ENCODE measurements around the gene PHEX. TPM values are rescaled to one million over a fixed set of nuclear protein-coding genes. Genes with fewer than 3 reads are reported as not detected.

PHEX gene
- total and polyA plus RNA-seq, 8 donors = 0.04 to 0.09 (median 0.07) TPM; not detected in 3

GRCh38 chrX:22025751-22026150, 6.4 kb upstream of the PHEX start:
- Histone ChIP-seq H3K36me3 (no peaks in the 10 kb centered on the region), H3K27me3 (peaks cover 0 to 4% (median 0%) of the 10 kb centered on the region in 4 donors), H3K4me3 (no peak overlapping the region), H3K9me3 (no peaks in the 10 kb centered on the region), H3K4me1 (no peaks in the 10 kb centered on the region), H3K27ac (no peak overlapping the region)
- DNase-seq (no peak), FAIRE-seq (no peak), ATAC-seq (no peak)
- intact Hi-C loops (cut with DNase I) = no loop called here
- TF ChIP-seq CTCF (IDR thresholded peaks at IDR 0.05) = no peak
- 65 to 79% methylated on average over 7 of the region's 7 CpGs for WGBS, 2 donors

- H3K9me3 ChIP-seq = no peaks in the 10 kb centered on the region
- peaks cover 0 to 4% (median 0%) of the 10 kb centered on the region in 4 donors for H3K27me3 ChIP-seq
- intact Hi-C loops (cut with DNase I) = no loop called here
- ATAC-seq (no peak), FAIRE-seq (no peak), DNase-seq (no peak)
- no peaks in the 10 kb centered on the region for H3K36me3 ChIP-seq
- no peaks in the 10 kb centered on the region for H3K4me1 ChIP-seq
- no peak overlapping the region for H3K4me3 ChIP-seq
- WGBS, 2 donors = 80 to 85% methylated on average over 4 of the region's 4 CpGs
- H3K27ac ChIP-seq = no peak overlapping the region
- no peak for TF ChIP-seq CTCF (IDR thresholded peaks at IDR 0.05)
Observed at GRCh38 chrX:22026731-22027130, 5.4 kb upstream of the PHEX start.

- peaks cover 0 to under 1% (median 0%) of the 10 kb centered on the region in 4 donors for H3K27me3 ChIP-seq
- H3K4me1 ChIP-seq = no peaks in the 10 kb centered on the region
- no peaks in the 10 kb centered on the region for H3K9me3 ChIP-seq
- DNase-seq = no peak
- H3K27ac ChIP-seq = no peak overlapping the region
- no peak overlapping the region for H3K4me3 ChIP-seq
- FAIRE-seq = no peak
- intact Hi-C loops (cut with DNase I) = no loop called here
- TF ChIP-seq CTCF (IDR thresholded peaks at IDR 0.05) = no peak
- no peaks in the 10 kb centered on the region for H3K36me3 ChIP-seq
- no peak for ATAC-seq
- 70 to 75% methylated on average over 6 of the region's 6 CpGs for WGBS, 2 donors
Observed at GRCh38 chrX:22032506-22032905, 381 bp downstream of the PHEX start.

- Histone ChIP-seq H3K27me3 (peaks cover 0 to 8% (median 0%) of the 10 kb centered on the region in 4 donors), H3K4me3 (no peak overlapping the region), H3K4me1 (no peaks in the 10 kb centered on the region), H3K36me3 (no peaks in the 10 kb centered on the region), H3K27ac (no peak overlapping the region), H3K9me3 (no peaks in the 10 kb centered on the region)
- intact Hi-C loops (cut with DNase I) = no loop called here
- no peak for TF ChIP-seq CTCF (IDR thresholded peaks at IDR 0.05)
- DNase-seq (no peak), FAIRE-seq (no peak), ATAC-seq (no peak)
- 36 to 44% methylated on average over 5 of the region's 5 CpGs for WGBS, 2 donors
Observed at GRCh38 chrX:22033818-22034217, 1.7 kb downstream of the PHEX start.

GRCh38 chrX:22035236-22035635, 3.1 kb downstream of the PHEX start:
- intact Hi-C loops (cut with DNase I) = no loop called here
- no peak overlapping the region for H3K27ac ChIP-seq
- FAIRE-seq (no peak), ATAC-seq (no peak), DNase-seq (no peak)
- H3K9me3 ChIP-seq = no peaks in the 10 kb centered on the region
- no peak overlapping the region for H3K4me3 ChIP-seq
- 43 to 55% methylated on average over 1 of the region's 1 CpG for WGBS, 2 donors
- H3K27me3 ChIP-seq = peaks cover 0 to 8% (median 0%) of the 10 kb centered on the region in 4 donors
- H3K36me3 ChIP-seq = no peaks in the 10 kb centered on the region
- TF ChIP-seq CTCF (IDR thresholded peaks at IDR 0.05) = no peak
- H3K4me1 ChIP-seq = no peaks in the 10 kb centered on the region
